Nephron (organoid): ENCODE results near the gene THY1.

Experiments used
- H3K27ac Mint-ChIP-seq, 3 experiments: 2 replicates each; pipeline ENCODE4 v1.8.0; 2020; ENCODE audit warnings: mixed read lengths in 3 of 3, mild to moderate bottlenecking in 2 of 3, moderate library complexity in 1 of 3
- H3K27me3 Mint-ChIP-seq: 2 replicates; pipeline ENCODE4 v1.8.0; 2021; ENCODE audit warnings: low read depth, mild to moderate bottlenecking, moderate library complexity, mixed read lengths
- H3K36me3 Mint-ChIP-seq: 2 replicates; pipeline ENCODE4 v1.8.0; 2020; ENCODE audit warnings: low read depth, mixed read lengths
- H3K4me1 Mint-ChIP-seq: 2 replicates; pipeline ENCODE4 v1.8.0; 2020; ENCODE audit warnings: mixed read lengths
- H3K4me3 Mint-ChIP-seq, 3 experiments: 2 replicates each; pipeline ENCODE4 v1.8.0; 2020; ENCODE audit warnings: mild to moderate bottlenecking in 3 of 3, mixed read lengths in 3 of 3, moderate library complexity in 2 of 3
- H3K9me3 Mint-ChIP-seq: 2 replicates; pipeline ENCODE4 v1.8.0; 2020; ENCODE audit warnings: mixed read lengths
- TF ChIP-seq, protein P1 (sequence below), 3 experiments: fragments of 200-600 bp; sonication (generic); IDR thresholded peaks; one replicate each; pipeline ENCODE4 v1.5.0; 2021; ENCODE audit warnings: antibody characterized with exemption in 3 of 3; ENCODE audit not compliant: unreplicated experiment in 3 of 3

THY1 gene

DNA sequence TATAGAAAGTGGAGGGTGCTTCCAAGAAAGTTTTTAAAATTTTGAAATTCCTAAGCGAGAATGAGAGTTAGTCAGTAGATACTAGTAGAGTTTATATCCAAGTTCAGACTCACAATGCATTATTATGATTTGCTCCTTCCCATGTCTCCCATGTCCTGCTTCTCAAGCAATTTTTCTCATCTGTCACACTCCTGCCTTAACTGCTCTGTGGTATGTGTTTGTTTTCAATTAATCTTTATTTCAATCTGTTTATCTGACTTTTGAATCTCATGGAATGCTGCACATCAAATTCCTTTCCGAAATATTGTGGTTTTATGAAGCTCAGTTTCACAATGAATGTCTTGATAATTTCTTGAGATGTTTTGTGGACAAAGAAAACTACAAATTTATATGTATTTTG lies 18.1 kb downstream of the THY1 start:
- peaks cover 11% of the 10 kb centered on the region for H3K4me1 Mint-ChIP-seq
- H3K27me3 Mint-ChIP-seq = no peaks in the 10 kb centered on the region
- no peak overlapping the region for H3K4me3 Mint-ChIP-seq
- H3K9me3 Mint-ChIP-seq = peaks cover 13% of the 10 kb centered on the region
- no peaks in the 10 kb centered on the region for H3K36me3 Mint-ChIP-seq
- TF ChIP-seq, protein P1, sequence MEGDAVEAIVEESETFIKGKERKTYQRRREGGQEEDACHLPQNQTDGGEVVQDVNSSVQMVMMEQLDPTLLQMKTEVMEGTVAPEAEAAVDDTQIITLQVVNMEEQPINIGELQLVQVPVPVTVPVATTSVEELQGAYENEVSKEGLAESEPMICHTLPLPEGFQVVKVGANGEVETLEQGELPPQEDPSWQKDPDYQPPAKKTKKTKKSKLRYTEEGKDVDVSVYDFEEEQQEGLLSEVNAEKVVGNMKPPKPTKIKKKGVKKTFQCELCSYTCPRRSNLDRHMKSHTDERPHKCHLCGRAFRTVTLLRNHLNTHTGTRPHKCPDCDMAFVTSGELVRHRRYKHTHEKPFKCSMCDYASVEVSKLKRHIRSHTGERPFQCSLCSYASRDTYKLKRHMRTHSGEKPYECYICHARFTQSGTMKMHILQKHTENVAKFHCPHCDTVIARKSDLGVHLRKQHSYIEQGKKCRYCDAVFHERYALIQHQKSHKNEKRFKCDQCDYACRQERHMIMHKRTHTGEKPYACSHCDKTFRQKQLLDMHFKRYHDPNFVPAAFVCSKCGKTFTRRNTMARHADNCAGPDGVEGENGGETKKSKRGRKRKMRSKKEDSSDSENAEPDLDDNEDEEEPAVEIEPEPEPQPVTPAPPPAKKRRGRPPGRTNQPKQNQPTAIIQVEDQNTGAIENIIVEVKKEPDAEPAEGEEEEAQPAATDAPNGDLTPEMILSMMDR (IDR thresholded peaks at IDR 0.05; ENCODE audit: unreplicated experiment in 3 of 3) = no peak
- H3K27ac Mint-ChIP-seq = no peak overlapping the region

DNA sequence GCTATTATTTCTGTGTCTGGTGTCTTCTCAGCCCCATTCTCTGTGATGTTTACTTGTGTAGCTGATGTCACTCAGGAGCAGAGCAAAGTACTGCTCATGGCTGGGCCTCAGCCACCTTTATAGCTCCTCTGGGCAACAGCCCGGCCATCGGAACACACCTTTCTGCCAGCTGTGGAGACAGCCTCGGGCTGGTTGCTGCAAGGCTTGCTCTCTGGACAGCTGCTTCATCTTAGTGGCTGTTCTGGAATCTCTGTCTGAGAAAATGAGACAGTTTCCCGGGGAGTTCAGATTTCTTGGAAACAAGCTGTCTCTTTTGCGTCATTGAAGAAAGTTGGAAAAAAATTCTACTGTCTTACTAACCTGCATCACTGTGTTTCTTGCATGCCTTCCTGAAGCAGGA lies 20.0 kb downstream of the THY1 start:
- Mint-ChIP-seq H3K27me3 (no peaks in the 10 kb centered on the region), H3K27ac (peak overlapping the region in 1 of 3 experiments; percentile 40), H3K36me3 (no peaks in the 10 kb centered on the region), H3K4me3 (no peak overlapping the region), H3K9me3 (peaks cover 29% of the 10 kb centered on the region), H3K4me1 (peaks cover 11% of the 10 kb centered on the region)
- TF ChIP-seq, protein P1 (IDR thresholded peaks at IDR 0.05; ENCODE audit: unreplicated experiment in 3 of 3) = no peak

DNA sequence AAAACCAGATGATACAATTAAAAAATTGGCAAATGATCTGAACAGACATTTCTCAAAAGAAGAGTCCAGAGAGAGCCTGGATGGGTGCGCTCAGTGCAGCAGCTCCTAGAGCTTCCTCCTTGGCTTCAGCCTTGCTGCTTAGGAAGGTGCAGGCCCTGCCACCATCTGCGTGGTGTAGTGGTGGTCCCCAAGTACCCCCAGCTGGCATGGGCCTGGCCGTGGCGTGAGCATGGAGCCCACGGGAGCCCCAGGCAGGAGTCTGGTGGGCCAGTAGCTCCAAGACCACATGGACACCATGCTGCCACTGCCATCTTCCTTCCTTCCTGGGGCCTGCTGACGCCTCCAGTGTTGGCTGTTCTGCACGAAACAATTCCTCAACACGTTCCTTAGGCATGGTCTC lies 20.5 kb downstream of the THY1 start:
- Mint-ChIP-seq H3K27me3 (no peaks in the 10 kb centered on the region), H3K9me3 (peaks cover 34% of the 10 kb centered on the region), H3K36me3 (no peaks in the 10 kb centered on the region), H3K4me1 (peaks cover 11% of the 10 kb centered on the region), H3K4me3 (no peak overlapping the region), H3K27ac (peak overlapping the region in 1 of 3 experiments; percentile 40)
- TF ChIP-seq, protein P1 (IDR thresholded peaks at IDR 0.05; ENCODE audit: unreplicated experiment in 3 of 3) = no peak

DNA sequence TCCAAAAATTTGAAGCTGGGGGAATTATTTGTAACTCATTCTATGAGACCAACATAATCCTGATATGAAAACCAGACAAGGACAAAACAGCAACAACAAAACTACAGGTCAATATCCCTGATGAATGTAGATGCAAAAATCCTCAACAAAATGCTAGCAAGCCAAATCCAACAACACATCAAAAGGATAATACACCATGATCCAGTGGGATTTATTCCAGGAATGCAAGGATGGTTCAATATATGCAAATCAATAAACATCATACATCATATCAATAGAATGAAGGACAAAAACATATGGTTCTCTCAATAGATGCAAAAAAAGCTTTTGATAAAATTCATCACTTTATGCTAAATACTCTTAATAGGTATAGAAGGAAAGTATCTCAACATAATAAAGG lies 22.1 kb downstream of the THY1 start:
- Mint-ChIP-seq H3K4me3 (no peak overlapping the region), H3K36me3 (no peaks in the 10 kb centered on the region), H3K27ac (no peak overlapping the region), H3K9me3 (peaks cover 34% of the 10 kb centered on the region), H3K4me1 (peaks cover 11% of the 10 kb centered on the region), H3K27me3 (no peaks in the 10 kb centered on the region)
- TF ChIP-seq, protein P1 (IDR thresholded peaks at IDR 0.05; ENCODE audit: unreplicated experiment in 3 of 3) = no peak

DNA sequence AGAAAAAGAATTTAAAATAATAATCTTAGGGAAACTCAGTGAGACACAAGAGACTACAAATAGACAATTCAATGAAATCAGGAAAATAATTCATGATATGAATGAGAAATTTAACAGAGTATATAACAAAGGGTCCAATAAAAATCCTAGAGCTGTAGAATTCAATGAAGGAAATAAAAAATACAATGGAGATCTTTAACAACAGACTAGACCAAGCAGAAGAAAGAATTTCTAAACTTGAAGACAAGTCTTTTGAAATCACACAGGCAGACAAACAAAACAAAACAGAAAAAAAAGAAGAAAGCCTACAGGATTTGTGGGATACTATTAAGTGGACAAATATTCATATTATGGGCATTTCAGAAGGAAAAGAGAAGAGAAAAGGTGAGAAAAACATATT lies 25.2 kb downstream of the THY1 start:
- TF ChIP-seq, protein P1 (IDR thresholded peaks at IDR 0.05; ENCODE audit: unreplicated experiment in 3 of 3) = no peak
- no peaks in the 10 kb centered on the region for H3K27me3 Mint-ChIP-seq
- no peak overlapping the region for H3K4me3 Mint-ChIP-seq
- H3K4me1 Mint-ChIP-seq = peaks cover under 1% of the 10 kb centered on the region
- no peak overlapping the region for H3K27ac Mint-ChIP-seq
- no peaks in the 10 kb centered on the region for H3K36me3 Mint-ChIP-seq
- H3K9me3 Mint-ChIP-seq = peaks cover 31% of the 10 kb centered on the region

DNA sequence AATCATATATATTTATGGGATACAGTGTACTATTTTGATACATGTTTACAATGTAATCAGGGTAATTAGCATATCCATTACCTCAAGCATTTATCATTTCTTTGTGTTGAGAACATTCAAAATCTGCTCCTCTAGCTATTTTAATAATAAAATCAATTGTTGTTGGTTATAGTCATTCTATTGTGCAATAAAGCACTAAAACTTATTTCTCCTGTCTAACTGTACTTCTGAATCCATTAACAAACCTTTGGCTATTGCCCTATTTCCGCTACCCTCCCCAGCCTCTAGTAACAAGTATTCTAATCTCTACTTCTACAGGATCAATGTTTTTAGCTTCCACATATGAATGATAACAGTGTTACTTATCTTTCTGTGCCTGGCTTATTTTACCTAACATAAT lies 26.1 kb downstream of the THY1 start:
- Mint-ChIP-seq H3K27ac (no peak overlapping the region), H3K4me3 (no peak overlapping the region), H3K9me3 (peaks cover 30% of the 10 kb centered on the region), H3K27me3 (no peaks in the 10 kb centered on the region), H3K36me3 (no peaks in the 10 kb centered on the region), H3K4me1 (no peaks in the 10 kb centered on the region)
- TF ChIP-seq, protein P1 (IDR thresholded peaks at IDR 0.05; ENCODE audit: unreplicated experiment in 3 of 3) = no peak
